LNCaP clone FGC (cell line): Measurements from ENCODE around the gene ATP2A3.

ENCODE experiments used
- DNase-seq: peaks from one replicate; pipeline ENCODE4 v3.0.0-alpha.2; 2011; ENCODE audit warnings: low read depth
- H3K4me3 ChIP-seq: 2 replicates; pipeline ENCODE4 v1.5.1; 2011; ENCODE audit warnings: mild to moderate bottlenecking, low read depth, low read length, control low read depth
- CTCF ChIP-seq: IDR thresholded peaks from 2 replicates; pipeline ENCODE4 v1.5.1; 2012; ENCODE audit warnings: mild to moderate bottlenecking; ENCODE audit not compliant: control insufficient read depth, insufficient read depth; ENCODE audit errors: extremely low read depth

The ATP2A3 gene

GRCh38 chr17:3983606-3984484 is 19.6 kb upstream of the ATP2A3 start:
- no peak for TF ChIP-seq CTCF
- H3K4me3 ChIP-seq: no peak overlapping the region
- no peak for DNase-seq

- no peak for TF ChIP-seq CTCF
- H3K4me3 ChIP-seq: no peak overlapping the region
- DNase-seq: no peak
Measured at GRCh38 chr17:3982541-3983017, 18.3 kb upstream of the ATP2A3 start.

GRCh38 chr17:3982113-3982512 is 17.9 kb upstream of the ATP2A3 start:
- no peak overlapping the region for H3K4me3 ChIP-seq
- no peak for TF ChIP-seq CTCF
- DNase-seq: no peak

GRCh38 chr17:3981455-3981854 is 17.2 kb upstream of the ATP2A3 start:
- no peak overlapping the region for H3K4me3 ChIP-seq
- DNase-seq: no peak
- TF ChIP-seq CTCF: no peak

- no peak overlapping the region for H3K4me3 ChIP-seq
- TF ChIP-seq CTCF: no peak
- DNase-seq: no peak
Measured at GRCh38 chr17:3980381-3981014, 16.3 kb upstream of the ATP2A3 start.

GRCh38 chr17:3979290-3979611 is 15.0 kb upstream of the ATP2A3 start:
- H3K4me3 ChIP-seq: no peak overlapping the region
- no peak for DNase-seq
- TF ChIP-seq CTCF: no peak
